ENCODE data around the gene IL12RB1. TPM values are rescaled to one million over a fixed set of nuclear protein-coding genes. Genes with fewer than 3 reads are reported as not detected.

IL12RB1 gene
- total RNA-seq, 1 experiment from 2014 or later, result not detected

DNA sequence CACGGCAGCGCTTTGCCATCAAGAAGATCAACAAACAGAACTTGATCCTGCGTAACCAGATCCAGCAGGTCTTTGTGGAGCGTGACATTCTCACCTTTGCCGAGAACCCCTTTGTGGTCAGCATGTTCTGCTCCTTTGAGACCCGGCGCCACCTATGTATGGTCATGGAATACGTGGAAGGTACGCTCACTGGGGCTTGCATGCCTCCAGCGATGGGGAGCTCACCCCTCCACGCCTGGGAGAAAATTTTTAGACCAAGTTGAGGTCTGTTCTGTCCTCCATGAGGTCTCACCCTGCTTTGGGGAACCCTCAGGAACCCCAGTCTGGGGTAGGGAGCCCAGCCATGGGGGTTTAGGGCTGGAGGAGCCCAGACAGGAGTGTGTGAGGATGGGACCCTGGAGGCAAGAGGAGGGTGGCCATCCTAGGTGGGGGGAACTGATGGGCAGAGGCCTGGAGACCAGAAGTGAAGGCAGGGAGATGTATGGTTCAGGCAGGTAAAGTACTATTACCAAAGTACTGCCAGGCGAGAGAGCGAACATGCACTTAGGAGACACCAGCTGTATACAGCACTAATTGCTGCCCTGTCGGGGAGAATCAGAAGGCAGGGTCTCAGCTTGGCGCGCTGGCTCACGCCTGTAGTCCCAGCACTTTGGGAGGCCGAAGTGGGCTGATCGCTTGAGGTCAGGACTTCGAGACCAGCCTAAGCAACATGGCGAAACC, 43.9 kb upstream of the IL12RB1 start:
- no TSS peak for BruUV-seq (replicated peaks)
- no peaks in the 10 kb centered on the region for H4K20me1 ChIP-seq (ENCODE audit: insufficient read depth)
- no peak for DNase-seq (ENCODE audit: low read depth, low spot score)
- H3K9me2 ChIP-seq (ENCODE audit: insufficient read depth), result no peaks in the 10 kb centered on the region
- no peak for ATAC-seq
- peaks cover 2 to 14% of the 10 kb centered on the region in 2 experiments; a peak in 2 of 4 replicates for H3K36me3 ChIP-seq (ENCODE audit: control insufficient read depth in 1 of 2, insufficient read depth in 2 of 2, low read length in 2 of 2)
- CTCF ChIA-PET, result no interaction called here
- H3K9me3 ChIP-seq (ENCODE audit: control insufficient read depth in 1 of 2, insufficient read depth in 1 of 2, low read depth in 1 of 2, low read length in 2 of 2), result no peaks in the 10 kb centered on the region
- H3K4me1 ChIP-seq (ENCODE audit: control insufficient read depth in 1 of 2, insufficient read depth in 2 of 2, low read length in 2 of 2), result no peaks in the 10 kb centered on the region
- no peak overlapping the region for H3K9ac ChIP-seq (ENCODE audit: low read length)
- H3K27ac ChIP-seq (ENCODE audit: low read depth, low read length), result no peak overlapping the region
- POLR2A ChIA-PET, result interaction anchor here (0.6 kb wide), 1 partner anchor 28 kb away, joined by 3 read pairs; no protein-coding TSS in a partner anchor
- H3K27me3 ChIP-seq (ENCODE audit: insufficient read depth, low read length), result no peaks in the 10 kb centered on the region
- RAD21 ChIA-PET (ENCODE audit: low non-redundant PET in 1 of 2, low total read pairs in 2 of 2, uncharacterized antibody in 2 of 2, unreplicated experiment in 2 of 2), result no interaction called here
- no peak overlapping the region for H3K4me2 ChIP-seq (ENCODE audit: low read length)
- no peak overlapping the region for H3K4me3 ChIP-seq (replicated peaks in 1 of 2; ENCODE audit: low read depth in 1 of 2, low read length in 2 of 2)
- no peak overlapping the region for H2AFZ ChIP-seq (ENCODE audit: low read depth, low read length, poor library complexity, severe bottlenecking)
- H3K79me2 ChIP-seq (ENCODE audit: insufficient read depth, low read length), result no peaks in the 10 kb centered on the region
- intact Hi-C loops (cut with micrococcal nuclease), result no loop called here
- no peak for TF ChIP-seq ZFX (IDR thresholded peaks at IDR 0.05)
- no peak for TF ChIP-seq JUND (IDR thresholded peaks at IDR 0.05)
- TF ChIP-seq RAD21 (IDR thresholded peaks at IDR 0.05; ENCODE audit: low read depth), result no peak
- TF ChIP-seq EZH2phosphoT487 (IDR thresholded peaks at IDR 0.05; ENCODE audit: borderline replicate concordance), result no peak

DNA sequence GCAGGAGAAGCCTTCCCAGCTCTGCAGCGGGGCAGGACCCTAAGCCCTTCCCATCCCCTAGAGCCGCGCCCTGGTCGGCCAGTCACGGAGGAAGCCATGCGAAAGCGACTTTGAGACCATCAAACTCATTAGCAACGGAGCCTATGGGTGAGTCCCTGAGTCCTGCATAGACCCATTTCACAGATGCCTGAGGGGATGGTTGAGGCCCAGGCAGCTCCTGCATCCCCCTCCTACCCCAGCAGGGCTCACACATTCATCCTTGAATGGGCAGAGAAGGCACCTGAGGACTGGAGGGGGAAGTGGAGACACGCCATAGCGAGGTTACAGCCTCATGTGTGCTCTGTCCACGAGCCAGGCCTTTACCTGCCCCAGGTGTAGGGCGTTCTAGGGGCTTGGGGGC, 42.1 kb upstream of the IL12RB1 start:
- Histone ChIP-seq H3K79me2 (ENCODE audit: insufficient read depth, low read length) (no peaks in the 10 kb centered on the region), H3K9ac (ENCODE audit: low read length) (no peak overlapping the region), H3K4me2 (ENCODE audit: low read length) (no peak overlapping the region), H3K9me3 (ENCODE audit: control insufficient read depth in 1 of 2, insufficient read depth in 1 of 2, low read depth in 1 of 2, low read length in 2 of 2) (no peaks in the 10 kb centered on the region), H2AFZ (ENCODE audit: low read depth, low read length, poor library complexity, severe bottlenecking) (no peak overlapping the region), H3K27ac (ENCODE audit: low read depth, low read length) (no peak overlapping the region), H3K4me1 (ENCODE audit: control insufficient read depth in 1 of 2, insufficient read depth in 2 of 2, low read length in 2 of 2) (no peaks in the 10 kb centered on the region), H3K36me3 (ENCODE audit: control insufficient read depth in 1 of 2, insufficient read depth in 2 of 2, low read length in 2 of 2) (peaks cover 6 to 14% of the 10 kb centered on the region in 2 experiments; a peak in 3 of 4 replicates), H3K4me3 (replicated peaks in 1 of 2; ENCODE audit: low read depth in 1 of 2, low read length in 2 of 2) (no peak overlapping the region), H3K27me3 (ENCODE audit: insufficient read depth, low read length) (no peaks in the 10 kb centered on the region), H3K9me2 (ENCODE audit: insufficient read depth) (no peaks in the 10 kb centered on the region), H4K20me1 (ENCODE audit: insufficient read depth) (no peaks in the 10 kb centered on the region)
- ChIA-PET CTCF (no interaction called here), RAD21 (ENCODE audit: low non-redundant PET in 1 of 2, low total read pairs in 2 of 2, uncharacterized antibody in 2 of 2, unreplicated experiment in 2 of 2) (no interaction called here), POLR2A (no interaction called here)
- ATAC-seq (no peak), DNase-seq (ENCODE audit: low read depth, low spot score) (no peak)
- no TSS peak for BruUV-seq (replicated peaks)
- intact Hi-C loops (cut with micrococcal nuclease), result no loop called here
- TF ChIP-seq ELF1 (IDR thresholded peaks at IDR 0.05; ENCODE audit: borderline replicate concordance, low read depth), result no peak
- TF ChIP-seq, protein P1, sequence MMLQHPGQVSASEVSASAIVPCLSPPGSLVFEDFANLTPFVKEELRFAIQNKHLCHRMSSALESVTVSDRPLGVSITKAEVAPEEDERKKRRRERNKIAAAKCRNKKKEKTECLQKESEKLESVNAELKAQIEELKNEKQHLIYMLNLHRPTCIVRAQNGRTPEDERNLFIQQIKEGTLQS (IDR thresholded peaks at IDR 0.05), result no peak
- no peak for TF ChIP-seq RAD21 (IDR thresholded peaks at IDR 0.05; ENCODE audit: low read depth)
- TF ChIP-seq CEBPB (IDR thresholded peaks at IDR 0.05; ENCODE audit: low read depth), result no peak
- no peak for TF ChIP-seq POLR2AphosphoS5 (IDR thresholded peaks at IDR 0.05; ENCODE audit: low read depth, low read length)
- TF ChIP-seq ZNF274 (IDR thresholded peaks at IDR 0.05; ENCODE audit: low read depth, low read length), result no peak
- no peak for TF ChIP-seq POLR2A (IDR thresholded peaks at IDR 0.05; ENCODE audit: borderline replicate concordance, extremely low read depth, insufficient read depth, insufficient read length)
- TF ChIP-seq YY1 (IDR thresholded peaks at IDR 0.05; ENCODE audit: extremely low read depth, insufficient replicate concordance, low read depth, low read length), result no peak
- no peak for TF ChIP-seq MAX (IDR thresholded peaks at IDR 0.05)
- TF ChIP-seq FOSL1 (IDR thresholded peaks at IDR 0.05; ENCODE audit: low read depth), result no peak
- no peak for TF ChIP-seq EGR1 (IDR thresholded peaks at IDR 0.05; ENCODE audit: low read depth)
- no peak for TF ChIP-seq SRF (IDR thresholded peaks at IDR 0.05; ENCODE audit: low read depth)
- no peak for TF ChIP-seq ZFX (IDR thresholded peaks at IDR 0.05)
- TF ChIP-seq SP1 (IDR thresholded peaks at IDR 0.05; ENCODE audit: low read depth), result no peak
- no peak for TF ChIP-seq JUND (IDR thresholded peaks at IDR 0.05)
- no peak for TF ChIP-seq EZH2 (IDR thresholded peaks at IDR 0.05)
- TF ChIP-seq SIN3A (IDR thresholded peaks at IDR 0.05; ENCODE audit: low read depth), result no peak

Data from HCT116 (cell line).